Activated CD4-positive, alpha-beta T cell treated with anti-CD3 and anti-CD28 coated beads, Interleukin-2, Interleukin-6, amounts not matched to agents 100 ng/mL and 50 ng/mL, durations not matched to agents 16 hours and 8 hours (primary cell): ENCODE results near the gene PRRT4.

Experiments used
- DNase-seq: peaks from one replicate; pipeline ENCODE4 v3.0.0-alpha.2; 2020

Gene PRRT4

DNA sequence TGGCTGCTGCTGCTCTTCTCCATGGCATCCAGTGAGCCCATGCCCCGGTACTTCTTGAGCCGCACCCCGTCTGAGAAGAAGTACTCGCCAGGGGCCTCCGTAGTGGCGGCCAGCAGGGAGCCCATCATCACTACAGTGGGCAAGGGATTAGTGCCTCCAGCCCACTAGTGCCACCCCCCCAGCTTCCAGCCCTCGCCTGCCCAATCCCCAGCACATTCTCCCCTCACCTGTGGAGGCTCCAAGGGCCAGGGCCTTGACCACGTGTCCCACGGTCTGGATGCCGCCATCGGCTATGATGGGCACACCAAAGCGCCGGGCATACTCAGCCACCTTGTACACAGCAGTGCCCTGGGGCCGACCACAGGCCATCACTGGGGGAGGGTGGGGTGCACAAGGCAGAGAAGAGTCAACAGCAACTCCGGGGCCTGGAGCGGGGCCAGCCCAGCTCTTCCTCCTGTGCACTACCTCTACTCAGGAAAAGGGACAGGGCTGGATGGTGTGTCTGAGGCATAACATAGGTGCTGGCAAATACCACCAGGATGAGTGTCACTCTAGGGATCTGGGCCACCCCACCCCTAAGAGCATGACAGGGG is 33.5 kb upstream of the PRRT4 start:
- no peak for DNase-seq

- DNase-seq: no peak
Measured at GRCh38 chr7:128393526-128394330, 32.2 kb upstream of the PRRT4 start.

DNA sequence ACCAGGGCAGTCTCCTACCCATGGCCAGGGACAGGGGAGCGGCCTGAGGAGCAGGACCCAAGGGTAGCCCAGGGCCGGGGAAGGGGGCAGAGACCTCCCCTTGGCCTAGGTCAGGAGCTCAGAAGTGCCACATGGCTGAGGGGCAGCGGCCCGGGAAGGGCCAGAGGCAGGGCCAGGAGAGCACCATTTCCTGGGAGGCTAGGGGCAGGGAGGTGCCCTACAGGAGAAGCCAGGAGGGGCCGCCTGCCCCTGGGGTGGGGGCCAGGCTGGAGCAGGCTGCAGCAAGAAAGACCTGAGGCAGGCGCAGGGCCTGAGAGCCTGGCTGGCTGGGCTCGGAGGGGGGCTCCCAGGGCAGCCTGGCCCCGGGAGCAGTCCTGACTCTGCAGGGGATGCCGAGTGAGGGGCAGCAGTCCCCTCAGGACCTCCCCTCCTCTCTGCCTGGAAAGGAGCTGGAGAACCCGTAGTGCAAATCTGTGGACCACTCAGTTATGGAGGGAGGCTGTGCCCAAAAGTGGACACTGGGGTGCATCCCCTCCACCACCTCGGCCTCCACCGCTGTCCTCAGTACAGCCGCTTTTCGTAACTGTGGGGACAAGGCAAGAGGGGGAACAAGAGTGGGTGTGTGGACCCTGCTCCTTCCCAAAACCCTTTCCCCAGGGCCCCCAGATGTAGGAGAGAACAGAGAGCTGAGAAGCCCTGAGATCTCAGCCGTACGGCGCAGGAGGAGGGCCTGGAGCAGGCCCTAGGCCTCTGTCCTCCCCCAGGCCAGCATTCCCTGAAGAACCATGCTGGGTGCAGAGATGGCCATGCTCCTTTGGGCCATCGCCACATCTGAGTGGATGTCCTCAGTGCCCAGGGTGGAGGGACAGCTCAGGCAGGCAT is 31.2 kb upstream of the PRRT4 start:
- DNase-seq: no peak

- DNase-seq: no peak
Measured at GRCh38 chr7:128391805-128392204, 30.3 kb upstream of the PRRT4 start.

- no peak for DNase-seq
Measured at GRCh38 chr7:128390871-128391565, 29.5 kb upstream of the PRRT4 start.

- DNase-seq: no peak
Measured at GRCh38 chr7:128389618-128390329, 28.3 kb upstream of the PRRT4 start.

- DNase-seq: no peak
Measured at GRCh38 chr7:128389085-128389617, 27.7 kb upstream of the PRRT4 start.

DNA sequence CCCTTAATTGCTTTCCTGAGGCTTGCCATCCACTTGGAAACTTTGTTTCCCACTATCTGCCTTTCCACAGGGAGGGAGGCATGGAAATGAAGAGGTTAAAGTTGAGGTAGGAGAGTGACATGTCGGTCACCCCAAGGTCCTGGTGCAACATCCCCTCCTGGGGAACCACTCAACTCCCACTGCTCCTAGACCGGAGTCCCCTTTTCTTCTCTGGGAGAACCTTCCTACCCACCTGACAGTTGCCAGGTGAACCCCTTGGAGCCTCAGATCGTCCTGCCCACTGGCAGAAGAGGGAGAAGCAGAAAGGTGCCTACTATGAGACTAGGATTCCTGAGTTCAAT is 26.6 kb upstream of the PRRT4 start:
- no peak for DNase-seq

GRCh38 chr7:128387216-128388144 is 26.0 kb upstream of the PRRT4 start:
- DNase-seq: peak; percentile 75

DNA sequence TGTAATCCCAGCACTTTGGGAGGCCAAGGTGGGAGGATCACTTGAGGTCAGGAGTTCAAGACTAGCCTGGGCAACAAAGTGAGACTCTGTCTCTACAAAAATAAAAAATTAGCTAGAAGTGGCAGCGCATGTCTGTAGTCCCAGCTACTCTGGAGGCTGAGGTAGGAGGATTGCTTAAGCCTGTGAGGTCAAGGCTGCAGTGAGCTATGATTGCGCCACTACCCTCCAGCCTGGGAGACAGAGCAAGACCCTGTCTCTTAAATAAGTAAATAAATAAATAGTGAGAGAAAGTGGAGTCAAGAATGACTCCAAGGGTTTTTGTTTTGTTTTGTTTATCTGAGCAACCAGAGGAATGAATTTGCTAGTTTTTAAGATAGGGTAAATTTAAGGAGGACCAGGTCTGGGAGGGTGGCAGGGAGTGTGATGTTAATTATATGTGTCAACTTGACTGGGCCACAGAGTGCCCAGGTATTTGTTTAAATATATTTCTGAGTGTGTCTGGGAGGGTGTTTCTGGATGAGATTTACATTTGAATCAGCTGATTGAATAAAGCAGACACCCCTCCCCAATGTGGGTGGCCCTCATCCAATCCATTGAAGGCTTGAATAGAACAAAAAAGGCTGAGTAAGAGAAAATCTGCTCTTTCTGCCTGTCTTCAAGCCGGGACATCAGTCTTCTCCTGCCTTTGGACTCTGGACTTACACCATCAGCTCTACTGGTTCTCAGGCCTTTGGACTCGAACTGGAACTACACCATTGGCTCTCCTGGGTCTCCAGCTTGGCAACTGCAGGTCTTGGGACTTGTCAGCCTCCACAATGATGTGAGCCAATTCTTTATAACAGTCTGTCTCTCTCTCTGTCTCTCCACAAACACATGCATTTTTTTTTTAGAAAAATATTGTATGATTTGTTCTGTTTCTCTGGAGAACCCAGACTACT is 24.8 kb upstream of the PRRT4 start:
- DNase-seq: no peak

GRCh38 chr7:128384726-128385125 is 23.2 kb upstream of the PRRT4 start:
- no peak for DNase-seq

DNA sequence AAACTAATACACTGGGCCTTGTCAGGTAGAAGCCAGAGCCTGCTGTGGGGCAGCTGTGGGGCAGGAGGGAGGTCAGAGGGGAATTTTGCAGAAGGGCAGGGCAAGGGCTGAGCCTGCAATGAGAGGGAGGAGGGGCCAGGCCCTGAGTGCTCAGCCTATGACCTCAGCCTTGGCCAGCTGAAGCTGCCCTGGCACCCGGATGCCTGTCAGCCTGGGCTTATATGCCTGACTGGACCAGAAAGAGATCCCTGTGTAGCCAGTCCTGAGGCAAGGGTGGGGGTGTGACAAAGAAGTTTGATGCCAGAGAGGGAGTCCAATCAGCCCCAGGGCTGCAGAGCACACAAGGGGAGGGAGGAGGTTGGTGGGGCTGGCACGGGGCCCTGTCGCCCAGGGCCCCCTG is 22.3 kb upstream of the PRRT4 start:
- no peak for DNase-seq

- DNase-seq: peak; percentile 63
Measured at GRCh38 chr7:128381161-128381821, 19.8 kb upstream of the PRRT4 start.

DNA sequence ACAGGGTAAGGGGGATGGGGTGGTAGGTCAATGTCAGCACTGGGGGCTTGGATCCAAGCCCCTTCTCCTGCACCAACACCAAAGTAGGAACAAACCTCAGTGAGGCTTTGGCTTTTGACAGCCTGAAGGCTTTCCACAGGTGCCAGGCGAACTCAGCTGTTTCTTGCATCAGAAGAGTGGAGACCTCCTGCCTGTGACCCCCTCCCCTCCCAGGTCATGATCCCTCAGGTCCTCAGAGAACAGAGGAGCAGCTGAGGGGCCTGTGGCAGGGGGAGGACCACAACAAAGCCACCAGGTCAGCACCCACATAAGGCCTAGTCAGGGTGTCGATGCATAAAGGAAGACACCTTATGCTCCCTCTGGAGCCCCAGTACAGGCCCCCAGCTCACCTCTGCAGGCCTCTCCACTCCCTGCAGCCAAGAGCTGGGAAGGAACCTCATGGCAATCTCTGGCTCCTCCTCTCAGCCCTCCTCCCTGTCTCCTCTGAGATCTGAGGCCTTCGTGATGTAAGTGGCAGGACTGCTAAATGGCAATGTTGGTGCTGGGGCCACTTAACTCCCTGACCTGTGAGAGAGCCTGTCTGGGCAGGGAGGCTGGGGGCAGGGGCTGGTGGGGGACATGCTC is 19.1 kb upstream of the PRRT4 start:
- DNase-seq: no peak

DNA sequence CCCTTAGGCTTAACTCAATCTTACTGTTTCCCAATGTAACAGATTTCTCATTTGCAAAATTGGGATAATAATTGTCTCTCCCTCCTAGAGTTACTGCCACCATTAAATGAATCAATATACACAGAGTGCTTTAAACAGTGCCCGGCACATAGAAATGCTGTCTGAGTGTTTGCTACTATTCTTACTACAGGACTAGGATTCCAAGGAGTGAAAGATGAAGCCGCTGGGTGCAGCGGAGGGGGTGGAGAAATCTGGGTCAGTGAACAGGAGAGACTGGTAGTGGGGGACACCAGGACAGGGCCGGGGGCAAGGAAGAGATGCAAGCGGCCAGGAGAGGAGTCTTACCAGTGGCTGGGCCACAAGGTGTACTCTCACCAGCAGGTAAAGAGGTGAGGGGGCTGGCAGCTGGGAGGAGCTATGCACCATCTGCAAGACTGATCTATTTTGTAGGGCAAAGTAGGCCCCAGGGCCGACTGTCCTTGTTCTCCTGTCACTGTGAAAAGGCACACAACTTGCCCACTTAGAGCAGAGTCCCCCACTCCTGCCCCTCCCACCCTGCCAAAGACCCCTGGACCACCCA is 18.5 kb upstream of the PRRT4 start:
- DNase-seq: no peak

- DNase-seq: no peak
Measured at GRCh38 chr7:128378637-128379036, 17.1 kb upstream of the PRRT4 start.

- no peak for DNase-seq
Measured at GRCh38 chr7:128376077-128376476, 14.6 kb upstream of the PRRT4 start.

GRCh38 chr7:128374041-128374440 is 12.6 kb upstream of the PRRT4 start:
- no peak for DNase-seq
